Measurements from ENCODE around the gene TAB3. TPM values are rescaled to one million over a fixed set of nuclear protein-coding genes. Genes with fewer than 3 reads are reported as not detected.

Gene TAB3
- total RNA-seq, 2 donors from 2014 or later: 19.5 to 25.2 TPM

DNA sequence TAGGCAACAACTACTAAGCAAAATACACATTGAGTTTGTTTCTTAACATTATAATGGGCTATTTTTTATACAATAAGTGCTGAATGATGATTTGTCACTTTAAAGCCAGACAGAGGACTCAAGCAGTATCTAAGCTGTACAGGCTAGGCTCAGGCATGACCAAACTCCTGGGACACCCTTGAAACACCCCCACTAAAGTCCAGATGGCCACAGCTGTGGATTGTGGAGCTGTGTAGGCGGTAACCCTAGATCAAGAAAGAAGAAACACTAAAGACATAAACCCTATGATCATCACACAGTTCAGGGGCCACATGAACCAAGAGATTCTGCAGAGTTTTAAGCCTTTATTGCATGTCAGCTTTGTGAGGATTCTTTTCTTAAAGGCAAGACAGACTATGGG, 25.1 kb downstream of the TAB3 start:
- ATAC-seq (no peak), DNase-seq (ENCODE audit: low spot score in 2 of 2) (no peak)
- no peaks in the 10 kb centered on the region for H3K9me3 Mint-ChIP-seq
- peaks cover 0 to under 1% of the 10 kb centered on the region in 2 donors for H3K36me3 Mint-ChIP-seq
- no peak overlapping the region for H3K27ac Mint-ChIP-seq

DNA sequence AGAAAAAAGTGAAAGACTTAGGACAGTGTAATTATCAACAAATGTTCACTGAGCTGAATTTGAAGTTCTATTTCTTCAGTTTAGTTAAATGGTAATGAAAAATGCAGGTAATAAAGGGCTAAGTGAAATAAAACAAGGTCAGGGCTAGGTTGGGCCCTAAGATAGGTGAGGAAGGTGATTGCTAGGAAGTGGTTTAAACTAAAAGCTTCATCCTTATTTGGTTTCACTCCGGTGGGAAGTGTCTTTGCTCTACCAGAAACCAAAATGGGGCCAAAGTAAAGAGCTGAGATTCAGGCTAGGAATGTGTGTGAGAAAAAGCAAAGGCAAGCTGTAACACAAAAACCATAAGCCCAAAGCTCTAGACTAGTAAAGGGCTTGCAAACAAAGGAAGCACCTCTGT, 31.0 kb downstream of the TAB3 start:
- Mint-ChIP-seq H3K36me3 (peaks cover 19 to 20% of the 10 kb centered on the region in 2 donors), H3K27ac (no peak overlapping the region), H3K9me3 (no peaks in the 10 kb centered on the region)
- DNase-seq (ENCODE audit: low spot score in 2 of 2) (no peak), ATAC-seq (no peak)

DNA sequence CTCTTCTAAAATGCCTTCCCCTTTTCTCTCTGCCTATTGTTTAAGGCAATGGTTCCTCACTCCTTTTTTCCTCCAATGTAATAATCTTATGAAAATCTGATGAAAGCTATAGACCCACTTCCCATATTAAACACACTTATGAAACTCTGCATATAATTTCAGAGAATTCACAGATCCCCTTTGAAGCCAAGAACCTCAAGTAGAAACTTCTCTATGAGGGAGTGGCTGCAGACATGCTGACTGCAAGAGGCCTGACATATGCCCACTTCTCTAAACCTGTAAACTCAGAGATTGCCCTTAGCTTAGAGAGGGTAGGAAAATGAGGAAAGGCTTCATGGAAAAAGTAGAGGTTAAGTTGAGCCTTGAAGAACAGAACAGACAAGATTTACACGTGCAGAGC, 37.6 kb downstream of the TAB3 start:
- no peaks in the 10 kb centered on the region for H3K9me3 Mint-ChIP-seq
- DNase-seq (ENCODE audit: low spot score in 2 of 2) (no peak), ATAC-seq (no peak)
- peaks cover 13 to 18% of the 10 kb centered on the region in 2 donors for H3K36me3 Mint-ChIP-seq
- no peak overlapping the region for H3K27ac Mint-ChIP-seq

DNA sequence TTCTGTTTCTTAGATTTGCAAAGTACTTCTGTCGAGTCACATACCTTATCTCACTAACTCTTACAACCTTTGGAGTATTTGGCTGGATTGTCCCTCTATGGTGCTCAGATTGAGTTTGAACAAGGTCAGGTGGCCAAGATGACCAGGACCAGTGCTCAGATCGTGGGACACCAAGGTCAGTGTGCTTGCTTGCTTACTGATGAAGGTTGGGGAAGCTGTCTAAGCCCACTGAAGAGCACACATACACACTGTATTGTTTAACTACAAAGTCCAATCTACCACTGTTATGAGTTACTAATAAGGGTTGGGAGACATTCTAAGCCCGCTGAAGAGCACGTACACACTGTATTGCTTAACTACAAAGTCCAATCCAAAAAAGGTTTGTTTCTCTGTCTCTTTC, 53.7 kb downstream of the TAB3 start:
- no peak for ATAC-seq
- Mint-ChIP-seq H3K9me3 (no peaks in the 10 kb centered on the region), H3K27ac (no peak overlapping the region), H3K36me3 (peaks cover 4 to 16% of the 10 kb centered on the region in 2 donors)
- no peak for DNase-seq (ENCODE audit: low spot score in 2 of 2)

DNA sequence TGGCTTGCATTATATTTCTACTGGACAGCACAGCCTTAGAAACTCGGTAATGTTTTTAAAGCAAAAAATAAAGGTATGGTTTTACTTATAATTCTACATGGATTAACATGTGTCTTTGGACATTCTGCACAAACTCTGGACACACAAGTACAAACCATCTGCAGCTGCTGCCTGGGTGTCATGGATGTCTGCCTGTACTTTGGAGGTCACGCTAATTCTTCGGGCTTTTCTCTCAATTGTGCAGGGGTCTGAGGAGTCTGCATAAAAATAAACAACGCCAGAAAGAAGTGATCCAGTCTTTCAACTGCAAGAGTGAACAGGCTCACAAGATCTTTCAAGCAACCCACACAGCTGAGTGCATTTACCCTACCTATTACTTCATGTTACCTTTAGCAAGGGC, 55.2 kb downstream of the TAB3 start:
- H3K9me3 Mint-ChIP-seq: no peaks in the 10 kb centered on the region
- H3K36me3 Mint-ChIP-seq: peaks cover 4 to 16% of the 10 kb centered on the region in 2 donors
- ATAC-seq (no peak), DNase-seq (ENCODE audit: low spot score in 2 of 2) (no peak)
- H3K27ac Mint-ChIP-seq: no peak overlapping the region

DNA sequence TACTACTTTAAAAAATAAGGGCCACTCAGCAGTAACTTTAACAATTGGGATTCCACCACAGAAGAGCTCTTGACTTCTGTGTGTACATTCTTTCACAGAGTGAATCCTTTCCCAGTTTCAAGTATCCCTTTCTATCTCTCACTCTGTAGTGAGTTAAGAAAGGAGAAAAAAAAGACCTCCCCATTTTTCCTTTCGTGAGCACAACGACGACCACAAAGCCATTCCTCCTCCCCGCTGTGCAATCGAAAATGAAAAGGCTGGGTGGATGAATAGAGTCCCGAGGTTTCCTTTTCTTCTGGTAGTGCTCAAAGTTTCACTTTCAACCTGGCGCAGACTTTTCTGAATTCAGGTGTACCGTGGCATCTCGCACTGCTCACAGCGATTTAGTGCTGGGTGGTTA, 58.0 kb downstream of the TAB3 start:
- ATAC-seq (peak; percentile 92 to 95), DNase-seq (ENCODE audit: low spot score in 2 of 2) (peak; percentile 27 to 55)
- Mint-ChIP-seq H3K9me3 (no peaks in the 10 kb centered on the region), H3K36me3 (peaks cover 0 to 6% of the 10 kb centered on the region in 2 donors), H3K27ac (peak overlapping the region; percentile 5 to 78)

DNA sequence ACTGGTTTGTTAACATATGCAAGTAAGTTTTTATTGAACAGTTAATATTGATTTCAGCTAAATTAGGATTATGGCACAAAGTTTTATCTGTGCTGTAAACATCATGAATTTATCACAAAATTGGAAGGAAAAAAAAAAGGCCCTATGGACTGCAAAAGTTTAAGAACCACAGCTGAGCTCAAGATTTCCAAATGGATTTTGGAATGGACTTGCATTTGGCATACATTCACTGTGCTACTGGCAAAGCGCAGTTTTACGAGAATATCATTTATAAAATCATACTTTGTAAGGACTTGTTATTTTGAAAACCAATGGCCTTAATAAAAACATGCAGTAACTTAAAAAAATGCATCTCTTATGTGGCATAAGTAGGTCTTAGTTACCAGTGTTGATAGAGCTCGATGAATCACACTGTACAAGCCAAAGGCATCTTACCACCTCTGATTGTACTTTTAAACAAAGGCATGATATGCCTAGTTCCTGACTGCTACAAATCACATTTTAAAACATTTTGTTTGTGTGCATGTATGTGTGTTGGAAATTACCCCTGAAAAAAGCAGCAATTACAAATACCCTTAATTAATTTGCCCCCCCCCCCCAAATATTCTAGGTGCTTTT, 58.6 kb downstream of the TAB3 start:
- peaks cover 0 to 4% of the 10 kb centered on the region in 2 donors for H3K36me3 Mint-ChIP-seq
- peak overlapping the region in 1 of 2 donors; percentile 78 for H3K27ac Mint-ChIP-seq
- ATAC-seq (peak; percentile 44 to 50), DNase-seq (ENCODE audit: low spot score in 2 of 2) (no peak)
- H3K9me3 Mint-ChIP-seq: no peaks in the 10 kb centered on the region

DNA sequence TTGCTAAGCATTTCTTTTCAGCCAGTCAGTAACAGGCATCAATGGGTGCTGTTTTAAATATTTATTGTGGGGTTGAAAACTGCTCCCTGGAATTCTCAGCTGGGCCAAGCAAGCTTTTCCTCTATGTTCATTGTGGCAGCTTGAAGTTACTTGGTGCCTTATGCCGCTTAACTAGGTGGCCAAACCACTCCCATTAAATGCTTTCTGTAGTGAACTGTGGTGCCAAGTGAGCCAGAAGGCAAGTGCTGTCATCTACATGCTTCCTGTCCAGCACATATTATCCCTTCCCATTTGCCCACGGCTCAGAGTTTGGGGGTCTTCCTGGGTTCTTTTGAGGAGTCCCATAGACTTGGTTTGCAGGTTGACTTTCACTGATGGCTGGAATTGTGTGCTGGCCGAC, 64.8 kb downstream of the TAB3 start:
- DNase-seq (ENCODE audit: low spot score in 2 of 2) (no peak), ATAC-seq (no peak)
- H3K27ac Mint-ChIP-seq: no peak overlapping the region
- H3K36me3 Mint-ChIP-seq: no peaks in the 10 kb centered on the region
- H3K9me3 Mint-ChIP-seq: no peaks in the 10 kb centered on the region

DNA sequence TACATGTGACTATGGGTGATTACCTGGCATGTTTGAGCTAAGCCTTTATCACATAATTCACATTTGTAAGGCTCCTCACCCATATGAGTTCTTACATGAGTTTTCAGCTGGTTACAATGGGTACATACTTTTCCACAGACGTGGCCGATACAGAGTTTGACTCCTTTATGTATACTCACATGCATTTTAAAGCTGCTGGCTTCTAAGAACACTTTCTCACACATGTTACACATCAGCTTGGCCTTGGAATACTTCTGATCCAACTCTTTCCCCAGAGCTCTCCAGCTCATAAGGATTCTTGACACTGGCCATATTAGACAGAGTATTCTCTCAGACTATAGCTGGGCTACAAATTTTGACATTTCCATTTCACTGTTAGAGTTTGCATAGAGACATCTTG, 66.3 kb downstream of the TAB3 start:
- no peaks in the 10 kb centered on the region for H3K36me3 Mint-ChIP-seq

DNA sequence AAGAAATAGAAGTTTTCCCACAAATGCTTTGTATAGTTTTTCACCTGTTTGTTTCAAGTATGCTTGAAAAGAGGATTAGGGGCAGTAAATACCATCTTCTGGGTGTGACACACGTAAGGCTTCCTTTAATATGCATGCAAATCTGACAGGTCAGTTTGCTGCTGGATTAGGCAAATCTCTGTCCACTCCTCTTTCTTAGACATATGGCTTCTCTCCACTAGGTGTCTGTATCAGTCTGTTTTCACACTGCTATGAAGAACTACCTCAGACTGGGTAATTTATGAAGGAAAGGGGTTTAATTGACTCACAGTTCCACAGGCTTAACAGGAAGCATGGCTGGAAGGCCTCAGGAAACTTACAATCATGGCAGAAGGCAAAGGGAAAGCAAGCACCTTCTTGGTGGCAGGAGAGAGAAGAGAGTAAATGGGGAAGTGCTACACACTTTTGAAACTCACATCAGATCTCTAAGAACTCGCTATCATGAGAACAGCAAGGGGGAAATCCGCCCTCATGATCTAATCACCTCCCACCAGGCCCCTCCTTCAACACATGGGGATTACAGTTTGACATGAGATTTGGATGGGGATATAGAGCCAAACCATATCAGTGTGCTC, 66.9 kb downstream of the TAB3 start:
- Mint-ChIP-seq H3K36me3 (no peaks in the 10 kb centered on the region), H3K27ac (no peak overlapping the region), H3K9me3 (no peaks in the 10 kb centered on the region)
- peak in 1 of 2 donors; percentile 44 for ATAC-seq
- DNase-seq (ENCODE audit: low spot score in 2 of 2): no peak

More for the DNA sequence above, 66.3 kb downstream of the TAB3 start:
- H3K9me3 Mint-ChIP-seq: no peaks in the 10 kb centered on the region
- no peak overlapping the region for H3K27ac Mint-ChIP-seq
- DNase-seq (ENCODE audit: low spot score in 2 of 2) (no peak), ATAC-seq (no peak)

DNA sequence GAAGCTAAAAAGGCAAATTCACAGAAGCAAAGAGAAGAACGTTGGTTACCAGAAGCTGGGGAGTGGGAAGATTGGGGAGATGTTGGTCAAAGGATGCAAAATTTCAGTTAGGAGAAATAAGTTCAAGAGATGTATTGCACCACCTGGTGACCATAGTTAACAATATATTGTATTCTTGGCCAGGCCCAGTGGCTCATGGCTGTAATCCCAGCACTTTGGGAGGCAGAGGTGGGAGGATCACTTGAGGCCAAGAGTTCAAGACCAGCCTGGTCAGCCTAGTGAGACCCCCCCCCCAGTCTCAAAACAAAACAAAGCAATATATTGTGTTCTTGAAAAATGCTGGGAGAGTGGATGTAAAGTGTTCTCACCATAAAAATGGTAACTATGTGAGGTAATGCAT, 67.9 kb downstream of the TAB3 start:
- no peak for DNase-seq (ENCODE audit: low spot score in 2 of 2)
- Mint-ChIP-seq H3K36me3 (no peaks in the 10 kb centered on the region), H3K27ac (no peak overlapping the region), H3K9me3 (no peaks in the 10 kb centered on the region)
- ATAC-seq: no peak

DNA sequence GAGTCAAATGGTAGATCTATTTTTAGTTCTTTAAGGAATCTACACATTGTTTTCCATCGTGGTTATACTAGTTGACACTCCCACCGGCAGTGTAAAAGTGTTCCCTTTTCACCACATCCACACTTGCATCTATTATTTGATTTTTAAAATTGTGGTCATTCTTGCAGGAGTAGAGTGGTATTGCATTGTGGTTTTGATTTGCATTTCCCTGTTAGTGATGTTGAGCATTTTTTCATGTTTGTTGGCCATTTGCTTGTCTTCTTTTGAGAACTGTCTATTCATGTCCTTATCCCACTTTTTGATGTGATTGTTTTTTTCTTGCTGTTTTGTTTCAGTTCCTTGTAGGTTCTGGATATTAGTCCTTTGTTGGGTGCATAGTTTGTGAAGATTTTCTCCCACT, 70.0 kb downstream of the TAB3 start:
- no peaks in the 10 kb centered on the region for H3K36me3 Mint-ChIP-seq
- ATAC-seq (no peak), DNase-seq (ENCODE audit: low spot score in 2 of 2) (no peak)
- no peak overlapping the region for H3K27ac Mint-ChIP-seq
- no peaks in the 10 kb centered on the region for H3K9me3 Mint-ChIP-seq

DNA sequence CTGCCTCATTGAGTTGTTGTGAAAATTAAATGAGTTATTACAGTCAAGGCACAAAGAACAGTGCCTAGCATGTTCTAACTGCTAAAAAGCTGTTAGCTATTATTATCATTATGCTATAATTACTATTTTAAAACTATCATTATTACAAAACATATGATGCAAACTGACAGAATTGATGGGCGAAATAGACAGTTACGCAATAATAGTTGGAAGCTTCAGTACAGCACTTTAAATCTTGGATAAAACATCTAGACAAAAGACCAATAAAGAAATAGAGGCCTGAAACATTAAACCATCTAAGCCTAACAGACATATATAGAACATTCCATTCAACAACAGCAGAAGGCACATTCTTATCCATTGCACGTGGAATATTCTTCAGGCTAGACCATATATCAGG, 73.0 kb downstream of the TAB3 start:
- no peaks in the 10 kb centered on the region for H3K9me3 Mint-ChIP-seq
- no peak overlapping the region for H3K27ac Mint-ChIP-seq
- H3K36me3 Mint-ChIP-seq: no peaks in the 10 kb centered on the region
- no peak for DNase-seq (ENCODE audit: low spot score in 2 of 2)
- ATAC-seq: no peak

DNA sequence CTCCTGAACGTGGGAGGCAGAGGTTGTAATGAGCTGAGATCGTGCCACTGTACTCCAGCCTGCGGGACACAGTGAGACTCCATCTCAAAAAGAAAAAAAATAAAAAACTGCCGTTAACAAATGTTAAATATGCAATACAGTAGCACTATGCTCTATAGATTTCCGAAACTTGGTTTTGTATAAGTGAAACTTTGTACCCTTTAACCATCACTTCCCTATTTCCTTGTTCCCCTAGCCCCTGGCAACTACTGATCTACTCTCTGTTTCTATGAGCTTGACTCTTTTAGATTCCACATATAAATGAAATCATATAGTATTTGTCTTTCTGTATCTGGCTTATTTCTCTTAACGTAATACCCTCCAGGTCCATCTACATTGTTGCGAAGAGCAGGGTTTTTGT, 74.1 kb downstream of the TAB3 start:
- Mint-ChIP-seq H3K27ac (no peak overlapping the region), H3K9me3 (no peaks in the 10 kb centered on the region), H3K36me3 (no peaks in the 10 kb centered on the region)
- DNase-seq (ENCODE audit: low spot score in 2 of 2) (no peak), ATAC-seq (no peak)

DNA sequence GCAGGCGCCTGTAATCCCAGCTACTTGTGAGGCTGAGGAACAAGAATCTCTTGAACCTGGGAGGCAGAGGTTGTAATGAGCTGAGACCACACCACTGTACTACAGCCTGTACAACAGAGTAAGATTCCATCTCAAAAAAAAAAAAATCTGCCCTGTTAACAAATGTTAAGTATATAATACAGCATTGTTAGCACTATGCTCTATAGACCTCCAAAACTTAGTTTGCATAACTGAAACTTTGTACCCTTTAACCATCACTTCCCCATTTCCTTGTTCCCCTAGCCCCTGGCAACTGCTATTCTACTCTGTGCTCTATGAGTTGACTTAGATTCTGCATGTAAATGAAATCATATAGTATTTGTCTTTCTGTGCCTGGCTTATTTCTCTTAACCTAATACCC, 76.7 kb downstream of the TAB3 start:
- Mint-ChIP-seq H3K36me3 (no peaks in the 10 kb centered on the region), H3K9me3 (no peaks in the 10 kb centered on the region), H3K27ac (no peak overlapping the region)
- no peak for DNase-seq (ENCODE audit: low spot score in 2 of 2)
- no peak for ATAC-seq

DNA sequence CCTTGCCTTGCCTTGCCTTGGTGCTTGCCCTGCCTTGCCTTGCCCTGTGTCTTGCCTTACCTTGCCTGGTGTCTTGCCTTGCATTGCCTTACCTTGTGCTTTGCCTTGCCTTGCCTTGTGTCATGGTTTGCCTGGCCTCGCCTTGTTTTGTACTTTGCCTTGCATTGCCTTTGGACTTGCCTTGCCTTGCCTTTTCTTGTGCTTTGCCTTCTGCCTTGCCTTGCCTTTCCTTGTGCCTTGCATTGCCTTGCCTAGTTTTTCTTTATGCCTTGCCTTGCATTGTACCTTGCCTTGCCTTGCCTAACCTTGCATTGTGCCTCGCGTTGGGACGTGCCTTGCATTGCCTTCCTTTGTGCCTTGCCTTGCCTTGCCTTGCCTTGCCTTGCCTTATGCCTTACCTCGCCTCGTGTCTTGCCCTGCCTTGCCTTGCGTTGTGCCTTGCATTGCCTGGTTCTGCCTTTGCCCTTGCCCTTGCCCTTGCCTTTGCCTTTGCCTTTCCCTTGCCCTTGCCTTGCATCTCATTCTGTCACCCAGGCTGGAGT, 82.8 kb downstream of the TAB3 start:
- Mint-ChIP-seq H3K36me3 (no peaks in the 10 kb centered on the region), H3K9me3 (no peaks in the 10 kb centered on the region), H3K27ac (no peak overlapping the region)
- ATAC-seq: no peak
- DNase-seq (ENCODE audit: low spot score in 2 of 2): no peak

DNA sequence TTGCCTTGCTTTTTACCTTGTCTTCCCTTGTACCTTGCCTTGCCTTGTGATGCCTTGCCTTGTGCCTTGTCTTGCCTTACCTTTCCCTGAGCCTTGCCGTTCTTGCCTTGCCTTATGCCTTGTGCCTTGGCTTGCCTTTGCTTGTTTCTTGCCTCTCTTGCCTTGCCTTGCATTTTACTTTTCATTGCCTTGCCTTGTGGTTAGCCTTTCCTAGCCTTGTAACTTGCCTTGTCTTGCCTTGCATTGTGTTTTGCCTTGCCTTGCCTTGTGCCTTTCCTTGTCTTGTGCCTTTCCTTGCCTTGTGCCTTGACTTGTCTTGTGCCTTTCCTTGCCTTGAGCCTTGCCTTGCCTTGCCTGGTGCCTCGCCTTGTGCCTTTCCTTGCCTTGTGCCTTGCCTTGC, 84.6 kb downstream of the TAB3 start:
- no peaks in the 10 kb centered on the region for H3K9me3 Mint-ChIP-seq
- DNase-seq (ENCODE audit: low spot score in 2 of 2) (no peak), ATAC-seq (no peak)
- H3K27ac Mint-ChIP-seq: no peak overlapping the region
- no peaks in the 10 kb centered on the region for H3K36me3 Mint-ChIP-seq

DNA sequence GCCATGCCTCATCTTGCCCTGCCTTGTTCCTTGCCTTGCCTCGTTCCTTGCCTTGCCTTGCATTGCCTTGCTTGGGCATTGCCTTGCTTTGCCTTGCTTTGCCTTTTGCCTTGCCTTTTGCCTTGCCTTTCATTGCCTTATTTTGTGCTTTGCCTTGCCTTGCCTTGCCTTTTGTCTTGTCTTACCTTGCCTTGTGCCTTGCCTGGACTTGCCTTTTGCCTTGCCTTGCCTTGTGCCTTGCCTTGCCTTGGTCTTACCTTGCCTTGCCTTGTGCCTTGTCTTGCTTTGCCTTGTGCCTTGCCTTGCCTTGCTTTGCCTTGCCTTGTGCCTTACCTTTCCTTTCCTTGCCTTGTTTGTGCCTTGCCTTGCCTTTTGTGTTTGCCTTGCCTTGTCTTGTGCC, 88.2 kb downstream of the TAB3 start:
- Mint-ChIP-seq H3K9me3 (no peaks in the 10 kb centered on the region), H3K36me3 (no peaks in the 10 kb centered on the region), H3K27ac (no peak overlapping the region)
- DNase-seq (ENCODE audit: low spot score in 2 of 2) (no peak), ATAC-seq (no peak)

All from activated naive CD4-positive, alpha-beta T cell treated with anti-CD3 and anti-CD28 coated beads, Interleukin-2, amount 50 U/mL, for 72 hours (primary cell).